Trophoblast cell (in vitro differentiated cells and primary cell): ENCODE data around the gene AUTS2.

Experiments
- DNase-seq, 2 donors: peaks; one replicate each; pipeline ENCODE4 v3.0.0-alpha.2; 2016
- H2AFZ ChIP-seq: 2 replicates; pipeline ENCODE4 v1.6.1; 2013; ENCODE audit warnings: low read length, moderate library complexity, mild to moderate bottlenecking; ENCODE audit not compliant: insufficient read depth, poor library complexity
- H2AK5ac ChIP-seq: 2 replicates; pipeline ENCODE4 v1.6.1; 2013; ENCODE audit warnings: mild to moderate bottlenecking, low read length
- H2BK120ac ChIP-seq: 2 replicates; pipeline ENCODE4 v1.6.1; 2013; ENCODE audit warnings: low read length, mild to moderate bottlenecking, moderate library complexity; ENCODE audit not compliant: insufficient read depth, poor library complexity
- H2BK12ac ChIP-seq: 2 replicates; pipeline ENCODE4 v1.6.1; 2013; ENCODE audit warnings: mild to moderate bottlenecking, low read length, moderate library complexity
- H2BK5ac ChIP-seq: 2 replicates; pipeline ENCODE4 v1.6.1; 2013; ENCODE audit warnings: low read length, low read depth, moderate library complexity, mild to moderate bottlenecking; ENCODE audit not compliant: poor library complexity
- H3K14ac ChIP-seq: 2 replicates; pipeline ENCODE4 v1.6.1; 2013; ENCODE audit warnings: mild to moderate bottlenecking, low read length
- H3K18ac ChIP-seq: 2 replicates; pipeline ENCODE4 v1.6.1; 2013; ENCODE audit warnings: mild to moderate bottlenecking, low read length
- H3K23ac ChIP-seq: 2 replicates; pipeline ENCODE4 v1.6.1; 2013; ENCODE audit warnings: low read length
- H3K27ac ChIP-seq: 2 replicates; pipeline ENCODE4 v1.5.1; 2013; ENCODE audit warnings: low read depth, mild to moderate bottlenecking, inconsistent platforms, low read length, moderate library complexity
- H3K27me3 ChIP-seq: 2 replicates; pipeline ENCODE4 v1.6.1; 2013; ENCODE audit warnings: inconsistent platforms, mild to moderate bottlenecking, low read length, moderate library complexity; ENCODE audit not compliant: insufficient read depth
- H3K36me3 ChIP-seq, 2 experiments: 1 replicate in 1 of 2; 2 replicates in 1 of 2; pipeline ENCODE4 v1.6.1; 2013; ENCODE audit warnings: low read length in 2 of 2, mild to moderate bottlenecking in 2 of 2, moderate library complexity in 1 of 2; ENCODE audit not compliant: insufficient read depth in 2 of 2, control insufficient read depth in 1 of 2
- H3K4ac ChIP-seq: 2 replicates; pipeline ENCODE4 v1.6.1; 2013; ENCODE audit warnings: low read depth, mild to moderate bottlenecking, low read length, moderate library complexity
- H3K4me1 ChIP-seq, 2 experiments: 1 replicate in 1 of 2; 2 replicates in 1 of 2; pipeline ENCODE4 v1.6.1; 2013; ENCODE audit warnings: low read length in 2 of 2, mild to moderate bottlenecking in 2 of 2, moderate library complexity in 1 of 2; ENCODE audit not compliant: insufficient read depth in 2 of 2, control insufficient read depth in 1 of 2
- H3K4me2 ChIP-seq: 2 replicates; pipeline ENCODE4 v1.6.1; 2013; ENCODE audit warnings: inconsistent platforms, mild to moderate bottlenecking, low read length, moderate library complexity
- H3K4me3 ChIP-seq: 2 replicates; pipeline ENCODE4 v1.5.1; 2013; ENCODE audit warnings: mild to moderate bottlenecking, low read depth, low read length, inconsistent platforms
- H3K79me1 ChIP-seq: one replicate; pipeline ENCODE4 v1.6.1; 2013; ENCODE audit warnings: low read length
- H3K79me2 ChIP-seq: 2 replicates; pipeline ENCODE4 v1.6.1; 2013; ENCODE audit warnings: low read length, mild to moderate bottlenecking; ENCODE audit not compliant: control insufficient read depth, insufficient read depth, poor library complexity
- H3K9ac ChIP-seq: 2 replicates; pipeline ENCODE4 v1.6.1; 2013; ENCODE audit warnings: mild to moderate bottlenecking, low read length
- H3K9me3 ChIP-seq: 2 replicates; pipeline ENCODE4 v1.6.1; 2013; ENCODE audit warnings: low read depth, mild to moderate bottlenecking, control low read depth, inconsistent platforms, low read length; ENCODE audit not compliant: insufficient read depth
- H4K12ac ChIP-seq: 2 replicates; pipeline ENCODE4 v1.6.1; 2013; ENCODE audit warnings: low read depth, mild to moderate bottlenecking, low read length, moderate library complexity
- H4K8ac ChIP-seq: 2 replicates; pipeline ENCODE4 v1.6.1; 2013; ENCODE audit warnings: low read depth, mild to moderate bottlenecking, low read length, moderate library complexity
- H4K91ac ChIP-seq: one replicate; pipeline ENCODE4 v1.6.1; 2013; ENCODE audit warnings: low read depth, mild to moderate bottlenecking, low read length, moderate library complexity
- WGBS: extraction: QIAGEN DNeasy Blood & Tissue Kit; methylation state at CpG from one replicate; pipeline ENCODE4 v1.1.7; 2013; ENCODE audit warnings: missing lambda C conversion rate; ENCODE audit not compliant: insufficient read length, insufficient coverage; ENCODE audit errors: extremely low coverage; 5-methylcytosine and 5-hydroxymethylcytosine counted together

AUTS2 gene

GRCh38 chr7:69577221-69577620 is 21.1 kb upstream of the AUTS2 start:
- no peak overlapping the region for H2AFZ ChIP-seq
- H3K23ac ChIP-seq: no peak overlapping the region
- no peak overlapping the region for H3K4me3 ChIP-seq
- H3K9ac ChIP-seq: no peak overlapping the region
- no peak for DNase-seq
- no peaks in the 10 kb centered on the region for H3K79me1 ChIP-seq
- H2BK5ac ChIP-seq: no peak overlapping the region
- no peak overlapping the region for H4K8ac ChIP-seq
- H3K27me3 ChIP-seq: no peaks in the 10 kb centered on the region
- H4K12ac ChIP-seq: no peak overlapping the region
- H3K4me1 ChIP-seq: no peaks in the 10 kb centered on the region
- H4K91ac ChIP-seq: no peak overlapping the region
- no peak overlapping the region for H2BK120ac ChIP-seq
- no peaks in the 10 kb centered on the region for H3K79me2 ChIP-seq
- H3K9me3 ChIP-seq: no peaks in the 10 kb centered on the region
- no peak overlapping the region for H2BK12ac ChIP-seq
- no peak overlapping the region for H2AK5ac ChIP-seq
- H3K27ac ChIP-seq: no peak overlapping the region
- H3K4me2 ChIP-seq: no peak overlapping the region
- H3K18ac ChIP-seq: no peak overlapping the region
- no peaks in the 10 kb centered on the region for H3K36me3 ChIP-seq
- H3K4ac ChIP-seq: no peak overlapping the region
- H3K14ac ChIP-seq: no peak overlapping the region

DNA sequence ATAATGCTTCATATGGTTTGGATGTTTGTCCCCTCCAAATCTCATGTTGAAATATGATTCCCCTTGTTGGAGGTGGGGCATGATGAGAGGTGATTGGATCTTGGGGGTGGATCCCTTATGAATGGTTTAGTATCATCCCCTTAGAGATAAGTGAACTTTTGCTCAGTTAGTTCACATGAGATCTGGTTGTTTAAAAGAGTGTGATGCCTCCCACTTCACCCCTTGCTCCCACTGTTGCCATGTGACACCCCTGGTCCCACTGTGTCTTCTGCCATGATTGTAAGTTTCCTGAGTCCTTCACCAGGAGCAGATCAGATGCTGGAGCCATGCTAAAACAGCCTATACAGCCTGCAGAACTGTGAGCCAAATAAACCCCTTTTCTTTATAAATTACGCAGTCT is 13.1 kb upstream of the AUTS2 start:
- Histone ChIP-seq H4K8ac (no peak overlapping the region), H3K18ac (no peak overlapping the region), H2BK12ac (no peak overlapping the region), H3K36me3 (no peaks in the 10 kb centered on the region), H4K91ac (no peak overlapping the region), H3K9ac (no peak overlapping the region), H3K23ac (no peak overlapping the region), H3K14ac (no peak overlapping the region), H3K79me2 (no peaks in the 10 kb centered on the region), H3K4me3 (no peak overlapping the region), H3K4me1 (no peaks in the 10 kb centered on the region), H2BK120ac (no peak overlapping the region), H2BK5ac (no peak overlapping the region), H3K27ac (no peak overlapping the region), H2AK5ac (no peak overlapping the region), H3K9me3 (no peaks in the 10 kb centered on the region), H3K79me1 (no peaks in the 10 kb centered on the region), H4K12ac (no peak overlapping the region), H3K4me2 (no peak overlapping the region), H3K27me3 (no peaks in the 10 kb centered on the region), H3K4ac (no peak overlapping the region), H2AFZ (no peak overlapping the region)
- no peak for DNase-seq
- WGBS: no CpG with 5 or more reads among the region's 1 CpG

DNA sequence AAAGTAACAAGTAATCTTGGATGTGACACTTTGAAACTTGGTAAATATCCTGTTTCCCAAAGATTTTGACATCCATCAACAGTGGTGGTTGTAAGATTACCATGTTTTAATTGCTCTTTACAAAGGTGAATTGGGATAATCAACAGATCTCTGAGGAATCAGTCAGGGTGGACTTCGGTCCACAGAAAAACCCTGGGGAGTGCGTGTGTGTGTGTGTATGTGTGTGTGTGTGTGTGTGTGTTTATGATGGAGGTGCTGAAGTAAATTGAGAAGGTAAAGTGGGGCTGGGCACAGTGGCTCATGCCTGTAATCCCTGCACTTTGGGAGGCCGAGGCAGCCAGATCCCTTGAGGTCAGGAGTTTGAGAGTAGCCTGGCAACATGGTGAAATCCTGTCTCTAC is 12.0 kb upstream of the AUTS2 start:
- Histone ChIP-seq H3K4ac (no peak overlapping the region), H3K14ac (no peak overlapping the region), H2AK5ac (no peak overlapping the region), H2BK12ac (no peak overlapping the region), H3K36me3 (no peaks in the 10 kb centered on the region), H3K79me1 (no peaks in the 10 kb centered on the region), H3K4me1 (no peaks in the 10 kb centered on the region), H2BK120ac (no peak overlapping the region), H4K8ac (no peak overlapping the region), H4K12ac (no peak overlapping the region), H3K27me3 (no peaks in the 10 kb centered on the region), H3K27ac (no peak overlapping the region), H2AFZ (no peak overlapping the region), H3K4me2 (no peak overlapping the region), H3K18ac (no peak overlapping the region), H3K9ac (no peak overlapping the region), H3K9me3 (peaks cover 2% of the 10 kb centered on the region), H3K23ac (no peak overlapping the region), H3K4me3 (no peak overlapping the region), H3K79me2 (no peaks in the 10 kb centered on the region), H4K91ac (no peak overlapping the region), H2BK5ac (no peak overlapping the region)
- WGBS: no CpG with 5 or more reads among the region's 3 CpGs
- no peak for DNase-seq

GRCh38 chr7:69588773-69589172 is 9.5 kb upstream of the AUTS2 start:
- no peak overlapping the region for H2AK5ac ChIP-seq
- peaks cover 2% of the 10 kb centered on the region for H3K9me3 ChIP-seq
- WGBS: no CpG with 5 or more reads among the region's 5 CpGs
- no peak overlapping the region for H2BK5ac ChIP-seq
- H4K8ac ChIP-seq: no peak overlapping the region
- H3K9ac ChIP-seq: no peak overlapping the region
- H2AFZ ChIP-seq: no peak overlapping the region
- no peak overlapping the region for H3K14ac ChIP-seq
- H3K27me3 ChIP-seq: no peaks in the 10 kb centered on the region
- H3K4me1 ChIP-seq: no peaks in the 10 kb centered on the region
- no peak overlapping the region for H3K18ac ChIP-seq
- no peak overlapping the region for H3K4ac ChIP-seq
- no peak overlapping the region for H3K23ac ChIP-seq
- H3K79me1 ChIP-seq: no peaks in the 10 kb centered on the region
- H3K79me2 ChIP-seq: no peaks in the 10 kb centered on the region
- no peak overlapping the region for H2BK120ac ChIP-seq
- no peaks in the 10 kb centered on the region for H3K36me3 ChIP-seq
- H3K4me2 ChIP-seq: no peak overlapping the region
- no peak overlapping the region for H3K27ac ChIP-seq
- no peak overlapping the region for H2BK12ac ChIP-seq
- H3K4me3 ChIP-seq: no peak overlapping the region
- DNase-seq: no peak
- no peak overlapping the region for H4K91ac ChIP-seq
- H4K12ac ChIP-seq: no peak overlapping the region

GRCh38 chr7:69591805-69592204 is 6.5 kb upstream of the AUTS2 start:
- H3K36me3 ChIP-seq: no peaks in the 10 kb centered on the region
- no peak overlapping the region for H3K27ac ChIP-seq
- no peaks in the 10 kb centered on the region for H3K4me1 ChIP-seq
- no peak overlapping the region for H2BK120ac ChIP-seq
- H3K79me1 ChIP-seq: no peaks in the 10 kb centered on the region
- H3K4ac ChIP-seq: no peak overlapping the region
- H3K4me3 ChIP-seq: no peak overlapping the region
- no peak overlapping the region for H3K18ac ChIP-seq
- H3K14ac ChIP-seq: no peak overlapping the region
- H4K12ac ChIP-seq: no peak overlapping the region
- H3K9me3 ChIP-seq: peaks cover 2% of the 10 kb centered on the region
- no peak overlapping the region for H3K23ac ChIP-seq
- H3K79me2 ChIP-seq: no peaks in the 10 kb centered on the region
- H4K8ac ChIP-seq: no peak overlapping the region
- no peak overlapping the region for H4K91ac ChIP-seq
- H2BK12ac ChIP-seq: no peak overlapping the region
- H3K4me2 ChIP-seq: no peak overlapping the region
- H2AFZ ChIP-seq: no peak overlapping the region
- peaks cover 6% of the 10 kb centered on the region for H3K27me3 ChIP-seq
- WGBS: no CpG with 5 or more reads among the region's 14 CpGs
- no peak overlapping the region for H2BK5ac ChIP-seq
- H2AK5ac ChIP-seq: no peak overlapping the region
- no peak for DNase-seq
- H3K9ac ChIP-seq: no peak overlapping the region
